RKO (cell line): ENCODE measurements around the gene TNFRSF17.
A peak's percentile ranks its signal among the peaks of the same experiment; 100 is the strongest.
"Not testable (repeated sequence)": the region's sequence is repeated elsewhere in the genome, so short reads cannot be mapped to it uniquely, and the experiment has no call there.

Experiments used
- DNase-seq: peaks from one replicate; pipeline ENCODE4 v3.0.0-alpha.2; 2016; ENCODE audit warnings: low spot score

Gene TNFRSF17

DNA sequence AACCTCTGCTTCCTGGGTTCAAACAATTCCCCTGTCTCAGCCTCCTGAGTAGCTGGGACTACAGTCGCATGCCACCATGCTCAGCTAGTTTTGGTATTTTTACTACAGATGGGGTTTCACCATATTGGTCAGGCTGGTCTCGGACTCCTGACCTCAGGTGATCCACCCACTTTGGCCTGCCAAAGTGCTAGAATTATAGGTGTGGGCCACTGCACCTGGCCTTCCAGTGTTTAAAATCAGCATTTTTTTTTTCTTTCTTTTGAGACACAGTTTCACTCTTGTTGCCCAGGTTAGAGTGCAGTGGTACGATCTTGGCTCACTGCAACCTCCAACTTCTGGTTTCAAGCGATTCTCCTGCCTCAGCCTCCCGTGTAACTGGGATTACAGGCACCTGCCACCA lies 5.3 kb downstream of the TNFRSF17 start:
- DNase-seq = not testable (repeated sequence)

- DNase-seq = peak; percentile 16
These were observed 7.1 kb downstream of the TNFRSF17 start for GRCh38 chr16:11972128-11972527.

DNA sequence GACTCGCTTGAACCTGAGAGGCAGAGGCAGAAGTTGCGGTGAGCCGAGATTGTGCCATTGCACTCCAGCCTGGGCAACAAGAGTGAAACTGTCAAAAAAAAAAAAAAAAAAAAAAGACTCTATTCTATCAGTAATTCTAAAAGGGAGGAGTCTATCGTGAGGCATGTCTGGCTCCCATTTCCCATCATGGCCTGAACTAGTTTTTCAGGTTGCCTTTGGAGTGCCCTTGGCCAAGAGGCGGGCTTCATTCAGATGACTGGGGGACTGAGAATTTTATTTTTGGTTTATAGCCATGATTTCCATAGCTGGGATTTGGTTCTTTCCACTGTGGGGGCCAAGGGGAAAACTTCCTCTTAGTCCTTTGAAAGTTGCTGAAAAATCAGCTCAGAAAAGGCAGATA lies 8.1 kb downstream of the TNFRSF17 start:
- DNase-seq = no peak

- no peak for DNase-seq
These were observed 11.9 kb downstream of the TNFRSF17 start for GRCh38 chr16:11976850-11977375.

DNA sequence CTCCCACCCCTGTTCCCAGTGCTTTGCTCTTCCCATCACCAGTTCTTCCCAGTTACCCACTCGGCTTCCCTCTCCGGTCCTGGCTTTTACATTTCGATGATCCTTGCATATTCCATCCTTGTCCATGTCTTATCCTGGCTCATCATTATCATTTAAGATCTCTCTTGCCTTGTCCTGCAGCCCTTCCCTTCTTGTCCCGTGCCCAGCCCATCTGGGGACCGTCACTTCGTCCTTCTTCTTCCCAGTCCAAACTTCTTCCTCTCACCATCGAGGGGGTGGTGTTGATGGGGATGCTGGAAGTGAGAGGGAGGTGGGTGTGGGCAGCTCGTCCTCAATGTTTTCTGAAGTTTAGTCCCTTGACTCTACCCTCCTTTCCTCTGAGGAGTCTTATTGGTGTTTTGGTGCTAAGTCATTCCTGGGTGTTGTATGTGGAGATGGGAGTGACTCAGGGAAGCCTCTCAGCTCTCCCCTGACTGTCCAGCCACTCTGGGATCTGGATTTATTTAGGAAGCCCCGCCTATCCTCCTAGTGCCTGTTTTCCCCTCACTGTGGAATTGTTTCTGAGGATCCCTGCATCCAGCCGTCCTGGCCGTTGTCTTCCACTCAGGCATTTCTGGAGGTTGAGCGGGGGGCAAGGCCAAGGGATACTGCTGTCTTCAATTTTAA lies 12.5 kb downstream of the TNFRSF17 start:
- DNase-seq = peak; percentile 81

GRCh38 chr16:11978080-11978479 lies 13.1 kb downstream of the TNFRSF17 start:
- peak; percentile 7 for DNase-seq

GRCh38 chr16:11979013-11979672 lies 14.1 kb downstream of the TNFRSF17 start:
- DNase-seq = no peak

DNA sequence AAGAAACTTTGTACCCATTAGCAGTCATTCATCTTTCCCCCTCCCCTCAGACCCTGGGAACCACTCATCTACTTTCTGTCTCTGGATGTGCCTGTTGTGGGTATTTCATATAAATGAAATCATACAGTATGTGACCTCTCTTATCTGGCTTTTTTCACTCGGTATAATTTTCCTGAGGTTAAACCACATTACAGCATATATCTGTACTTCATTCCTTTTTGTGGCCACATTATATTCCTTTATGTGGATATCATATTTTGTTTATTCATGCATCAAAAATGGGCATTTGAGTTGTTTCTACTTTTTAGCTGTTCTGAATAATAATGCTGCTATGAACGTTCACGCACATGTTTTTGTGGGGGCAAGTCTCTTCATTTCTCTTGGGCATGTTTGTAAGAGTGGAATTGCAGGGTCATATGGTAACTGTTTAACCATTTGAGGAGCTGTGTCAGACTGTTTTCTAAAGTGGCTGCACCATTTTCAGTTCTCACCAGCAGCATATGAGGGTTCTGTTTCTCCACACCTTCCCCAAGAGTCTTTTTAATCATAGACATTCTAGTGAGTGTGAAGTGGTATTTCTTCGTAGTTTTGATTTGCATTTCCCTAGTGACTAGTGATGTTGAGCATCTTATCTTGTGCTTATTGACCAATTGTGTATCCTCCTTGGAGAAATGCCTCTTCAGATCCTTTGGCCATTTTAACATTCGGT lies 15.3 kb downstream of the TNFRSF17 start:
- no peak for DNase-seq

DNA sequence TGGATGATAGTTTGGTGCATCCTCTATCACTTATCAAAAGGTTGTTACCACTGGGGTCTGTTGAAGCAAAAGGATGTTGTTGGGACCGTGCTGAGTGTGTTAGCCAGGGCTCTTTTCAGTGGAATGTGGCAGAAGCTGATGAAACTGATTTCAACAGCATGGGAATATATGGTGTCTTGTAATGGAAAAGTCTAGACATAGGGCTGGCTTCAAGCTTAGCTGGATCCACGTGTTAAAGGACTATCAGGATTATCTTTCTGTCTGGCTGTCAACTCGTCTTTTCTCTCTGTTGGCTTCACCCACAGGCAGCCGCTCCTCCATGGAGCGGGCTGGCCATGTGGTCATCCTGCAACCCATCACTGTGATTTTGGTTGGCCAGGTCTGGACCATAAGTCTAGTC lies 20.2 kb downstream of the TNFRSF17 start:
- DNase-seq = no peak

DNA sequence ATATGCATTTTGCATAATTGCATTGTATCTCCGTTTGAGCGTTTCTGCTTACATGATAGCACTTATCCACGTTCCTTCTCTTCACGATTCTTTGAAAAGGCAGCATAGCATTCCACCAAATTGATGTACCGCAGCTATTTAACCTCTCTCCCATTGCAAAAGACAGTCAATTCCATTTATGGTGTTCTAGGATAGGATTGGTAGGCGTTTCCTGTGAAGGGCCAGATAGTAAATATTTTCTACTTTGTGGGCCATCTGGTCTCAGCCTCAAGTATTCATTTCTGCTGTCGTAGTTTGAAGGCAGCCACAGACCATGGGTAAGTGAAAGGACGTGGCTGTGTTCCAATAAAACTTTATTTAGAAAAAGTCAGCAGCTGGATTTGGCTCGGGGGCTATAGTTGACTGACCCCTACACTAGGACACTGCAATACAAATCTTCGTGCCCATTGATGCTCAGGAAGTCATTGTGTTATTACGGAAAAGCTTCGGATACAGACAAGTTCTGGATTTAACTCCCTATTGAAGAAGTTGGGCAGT lies 21.6 kb downstream of the TNFRSF17 start:
- DNase-seq = no peak

DNA sequence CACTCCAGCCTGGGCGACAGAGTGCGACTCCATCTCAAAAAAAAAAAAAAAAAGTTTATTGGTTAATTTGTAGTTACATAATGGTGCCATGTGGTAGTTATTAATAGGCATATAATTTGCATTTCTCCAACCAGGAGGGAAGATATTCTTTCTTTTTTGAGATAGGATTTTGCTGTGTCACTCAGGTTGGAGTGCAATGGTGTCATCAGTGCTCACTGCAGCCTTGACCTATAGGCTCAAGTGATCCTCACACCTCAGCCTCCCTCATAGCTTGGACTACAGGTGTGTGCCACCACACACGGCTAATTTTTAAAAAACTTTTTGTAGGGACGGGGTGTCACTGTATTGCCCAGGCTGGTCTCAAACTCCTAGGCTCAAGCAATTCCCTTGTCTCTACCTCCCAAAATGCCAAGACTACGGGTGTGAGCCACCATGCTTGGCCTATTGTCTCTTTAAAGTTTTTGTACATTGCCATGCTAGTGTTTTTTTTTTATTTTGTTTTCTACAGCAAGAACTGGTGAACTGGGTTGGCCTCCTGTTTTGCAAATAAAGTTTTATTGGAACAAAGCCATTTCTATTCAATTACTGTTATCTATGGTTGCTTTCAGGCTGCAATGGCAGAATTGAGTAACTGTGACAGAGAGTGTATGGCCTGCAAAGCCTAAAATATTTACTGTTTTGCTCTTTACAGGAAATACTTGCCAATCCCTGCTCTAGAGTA lies 23.4 kb downstream of the TNFRSF17 start:
- no peak for DNase-seq

GRCh38 chr16:11990702-11991390 lies 25.8 kb downstream of the TNFRSF17 start:
- DNase-seq = no peak

- DNase-seq = no peak
These were observed 27.1 kb downstream of the TNFRSF17 start for GRCh38 chr16:11992008-11992584.

DNA sequence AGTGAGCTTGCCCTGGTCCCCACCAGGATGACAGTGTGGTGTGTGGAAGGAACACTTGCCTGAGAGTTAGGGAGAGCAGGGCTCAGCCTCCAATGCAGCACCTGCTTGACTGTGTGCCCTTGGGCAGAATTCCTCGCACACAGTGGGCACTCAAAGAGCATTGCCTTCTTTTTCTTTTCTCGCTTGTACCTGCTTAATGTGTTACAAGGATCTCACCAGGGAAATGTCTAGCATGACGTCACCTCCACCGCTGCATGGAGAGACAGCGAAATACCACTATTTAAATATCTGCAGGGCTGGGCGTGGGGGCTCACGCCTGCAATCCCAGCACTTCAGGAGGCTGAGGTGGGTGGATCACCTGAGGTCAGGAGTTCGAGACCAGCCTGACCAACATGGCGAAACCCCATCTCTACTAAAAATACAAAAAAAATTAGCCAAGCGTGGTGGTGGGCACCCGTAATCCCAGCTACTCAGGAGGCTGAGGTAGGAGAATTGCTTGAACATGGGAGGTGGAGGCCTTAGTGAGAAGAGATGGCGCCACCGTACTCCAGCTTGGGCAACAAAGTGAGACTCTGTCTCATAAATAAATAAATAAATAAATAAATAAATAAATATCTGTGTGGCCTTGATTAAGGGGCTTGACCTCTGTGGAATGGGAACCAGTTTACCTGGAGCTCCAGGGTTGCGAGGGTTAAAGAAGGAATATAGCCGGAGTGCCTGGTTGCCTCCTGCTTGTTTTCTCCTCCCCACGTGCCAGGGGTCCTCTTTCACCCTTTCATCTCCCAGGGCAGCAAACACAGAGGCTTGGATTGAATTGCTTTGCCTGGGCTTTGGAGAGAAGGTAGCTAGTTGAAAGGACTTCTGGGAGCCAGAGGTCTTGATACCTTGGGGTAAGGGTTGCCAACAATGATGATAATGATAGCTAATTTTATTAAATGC lies 27.8 kb downstream of the TNFRSF17 start:
- no peak for DNase-seq

DNA sequence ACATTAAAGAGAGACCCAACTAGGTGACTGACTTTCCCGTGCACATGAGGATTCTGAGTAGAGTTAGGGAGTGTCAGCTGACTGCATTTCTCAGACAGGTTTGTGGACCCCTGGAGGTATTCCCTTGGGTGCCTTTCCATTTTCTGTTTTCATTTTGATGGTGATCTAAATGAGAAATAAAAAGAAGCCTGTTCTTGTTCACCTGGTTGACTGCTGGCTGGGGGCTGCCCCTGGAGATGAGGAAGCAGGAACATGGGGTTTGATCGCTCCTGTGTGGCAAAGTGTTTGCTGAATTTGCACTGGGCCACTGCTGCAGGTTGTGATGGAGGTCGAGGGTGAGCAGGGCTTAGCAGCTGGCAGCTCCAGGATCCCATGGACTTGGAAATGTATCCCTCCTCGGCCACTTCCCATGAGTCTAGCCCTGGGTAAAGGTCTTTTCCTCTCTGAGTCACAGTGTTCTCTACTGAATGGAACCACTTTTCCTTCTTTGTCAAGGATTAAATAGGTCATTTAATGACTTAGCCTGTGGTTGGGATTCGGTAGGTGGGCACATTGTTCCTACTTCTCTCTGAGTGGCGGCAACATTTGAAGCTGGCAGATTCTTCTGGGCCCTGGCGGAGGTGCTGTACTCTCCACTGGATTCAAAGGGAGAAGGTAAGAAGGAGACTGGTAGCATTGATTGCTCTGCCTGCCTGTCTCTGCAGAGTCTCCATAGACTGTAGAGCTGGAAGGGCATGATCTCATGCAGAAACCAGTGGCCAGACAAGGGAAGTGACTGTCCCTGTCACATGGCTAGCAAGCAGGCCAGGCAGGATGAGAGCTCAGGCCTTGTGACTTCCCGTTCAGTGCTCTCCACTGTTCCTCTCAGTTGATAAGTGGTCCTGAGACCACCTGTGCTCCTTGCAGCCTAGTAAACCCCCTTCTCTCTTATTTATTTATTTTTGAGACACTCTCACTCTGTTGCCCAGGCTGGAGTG lies 29.4 kb downstream of the TNFRSF17 start:
- DNase-seq = peak; percentile 35

DNA sequence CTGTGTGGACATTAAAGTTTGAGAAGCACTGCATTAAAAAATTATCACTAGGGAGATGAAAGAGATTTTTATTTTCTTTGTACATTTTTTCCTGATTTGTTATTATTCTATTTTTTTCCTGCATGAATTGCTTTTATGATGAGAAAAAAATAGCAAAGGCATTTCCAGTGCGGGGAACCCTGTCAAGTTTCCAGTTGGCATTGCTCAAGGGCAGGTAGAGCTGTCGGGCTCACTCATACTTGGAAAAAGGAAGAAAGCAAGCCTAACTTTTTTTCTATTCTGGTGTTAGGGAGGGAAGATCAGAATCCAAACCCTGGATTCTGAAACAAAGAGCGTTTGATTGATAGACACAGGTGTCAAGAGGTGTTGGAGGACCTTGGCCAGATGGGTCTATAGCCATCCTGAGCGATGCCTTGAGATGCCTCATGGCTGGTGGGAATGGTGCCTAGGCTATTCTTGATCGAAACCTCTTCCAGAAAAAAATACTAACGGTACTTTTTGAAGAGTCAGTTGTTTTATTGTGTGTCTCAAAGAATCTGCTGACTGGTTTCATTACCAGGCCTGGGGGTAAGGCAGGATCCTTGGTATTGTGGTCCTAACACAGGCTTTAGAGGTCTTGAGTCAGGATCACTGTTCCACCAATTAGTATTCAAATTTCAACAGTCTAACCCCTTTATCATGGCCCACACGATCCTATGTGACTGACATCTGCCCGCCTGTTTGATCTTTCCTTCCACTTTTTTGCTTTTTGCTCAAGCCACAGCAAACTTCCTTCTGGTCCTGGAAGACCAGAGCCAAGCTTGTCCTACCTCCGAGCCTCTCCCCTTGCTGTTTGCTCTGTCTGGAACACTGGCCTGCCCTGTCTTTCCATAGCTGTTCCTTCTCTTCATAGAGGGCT lies 31.7 kb downstream of the TNFRSF17 start:
- no peak for DNase-seq

- DNase-seq = no peak
These were observed 35.0 kb downstream of the TNFRSF17 start for GRCh38 chr16:12000032-12000431.
